HG02870 (cell line): Measurements from ENCODE around the gene LCLAT1.
"Not testable (repeated sequence)": the region's sequence is repeated elsewhere in the genome, so short reads cannot be mapped to it uniquely, and the experiment has no call there.

Experiments used
- ATAC-seq: cut with Tn5 transposase; IDR thresholded peaks from one replicate; pipeline ENCODE4 v1.9.1; 2021; ENCODE audit warnings: mild to moderate bottlenecking, moderate library complexity; ENCODE audit not compliant: unreplicated experiment

Gene LCLAT1

DNA sequence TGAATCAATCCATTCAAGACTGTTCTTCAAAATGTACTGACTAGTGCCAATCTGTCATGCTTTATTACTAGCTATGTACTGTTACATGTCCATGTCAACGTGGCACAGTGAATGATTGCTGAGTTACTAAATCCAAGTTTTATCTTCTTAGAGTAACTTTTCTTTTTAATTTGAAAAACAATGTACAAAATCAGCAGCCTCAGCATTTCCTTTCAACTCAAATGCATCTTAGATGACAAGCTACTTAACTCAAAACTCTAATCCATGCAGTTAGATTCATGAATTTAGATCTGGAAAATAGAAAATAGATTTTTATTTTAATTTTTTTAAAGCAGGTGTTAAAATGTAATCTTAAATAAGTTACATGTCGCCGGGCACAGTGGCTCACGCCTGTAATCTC lies 186.0 kb downstream of the LCLAT1 start:
- ATAC-seq = no peak

GRCh38 chr2:30636311-30636710 lies 189.3 kb downstream of the LCLAT1 start:
- ATAC-seq = no peak

DNA sequence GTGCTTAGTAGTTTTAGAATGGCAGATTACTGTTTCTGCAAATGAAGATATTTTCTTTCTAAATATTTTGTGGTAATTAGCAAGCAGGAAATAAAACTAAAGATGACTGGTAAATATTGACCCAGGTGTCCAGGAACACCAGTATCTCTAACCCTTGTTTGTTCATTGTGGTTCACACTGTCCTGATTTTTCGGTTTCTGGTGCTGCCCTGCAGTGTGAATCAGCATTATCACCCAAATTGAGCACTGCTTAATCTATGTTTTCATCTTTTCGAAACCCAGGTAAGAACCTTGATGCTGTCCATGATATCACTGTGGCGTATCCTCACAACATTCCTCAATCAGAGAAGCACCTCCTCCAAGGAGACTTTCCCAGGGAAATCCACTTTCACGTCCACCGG lies 192.8 kb downstream of the LCLAT1 start:
- ATAC-seq = no peak

DNA sequence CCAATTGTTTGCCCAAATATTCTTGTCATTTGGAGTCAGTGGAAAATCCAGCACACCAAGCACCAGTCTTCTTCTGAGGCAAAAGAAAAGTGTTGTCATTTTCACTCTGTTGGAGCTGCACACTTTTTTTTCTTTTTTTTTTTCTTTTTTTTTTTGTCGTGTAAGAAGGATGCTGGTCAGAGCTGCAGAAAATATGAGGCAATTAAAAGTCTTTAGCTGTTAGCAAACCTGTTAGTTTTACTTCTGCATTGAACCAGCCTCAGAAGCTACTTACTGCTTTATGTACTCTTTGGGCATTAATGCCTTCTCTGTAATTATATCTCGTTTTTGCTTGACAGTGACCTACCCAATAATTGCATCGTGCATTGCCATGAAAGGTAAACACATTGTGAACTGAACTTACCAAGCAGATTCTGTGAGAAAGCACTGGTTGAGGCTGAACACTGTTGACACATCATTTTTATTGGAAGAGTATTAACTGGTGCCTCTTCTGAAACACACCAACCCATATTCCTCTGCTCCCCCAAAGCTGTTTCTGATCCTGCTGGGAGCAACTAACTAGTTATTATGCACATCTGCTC lies 194.8 kb downstream of the LCLAT1 start:
- ATAC-seq = no peak

DNA sequence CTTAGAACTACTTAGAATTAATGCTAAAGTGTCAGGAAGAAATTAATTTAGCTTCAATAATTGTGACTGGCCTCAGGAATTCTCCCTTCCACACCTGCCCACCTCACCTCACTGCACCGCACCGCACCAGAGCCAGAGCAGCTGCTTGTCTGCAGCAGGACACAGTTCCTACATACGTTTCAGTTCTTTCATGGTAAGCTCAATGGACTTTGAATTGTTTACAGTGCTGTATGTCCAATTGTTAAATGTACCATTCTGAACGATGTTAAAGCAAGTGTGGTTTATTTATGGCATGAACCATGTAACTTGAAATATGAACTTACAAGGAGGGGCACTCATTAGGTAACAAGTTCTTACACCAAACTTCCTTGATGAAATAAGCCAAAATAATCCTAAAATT lies 196.0 kb downstream of the LCLAT1 start:
- ATAC-seq = not testable (repeated sequence)

GRCh38 chr2:30643674-30644073 lies 196.6 kb downstream of the LCLAT1 start:
- ATAC-seq = no peak

GRCh38 chr2:30645081-30645744 lies 198.2 kb downstream of the LCLAT1 start:
- no peak for ATAC-seq

- no peak for ATAC-seq
These were observed 198.7 kb downstream of the LCLAT1 start for GRCh38 chr2:30645745-30646119.

GRCh38 chr2:30647752-30648457 lies 200.9 kb downstream of the LCLAT1 start:
- no peak for ATAC-seq

DNA sequence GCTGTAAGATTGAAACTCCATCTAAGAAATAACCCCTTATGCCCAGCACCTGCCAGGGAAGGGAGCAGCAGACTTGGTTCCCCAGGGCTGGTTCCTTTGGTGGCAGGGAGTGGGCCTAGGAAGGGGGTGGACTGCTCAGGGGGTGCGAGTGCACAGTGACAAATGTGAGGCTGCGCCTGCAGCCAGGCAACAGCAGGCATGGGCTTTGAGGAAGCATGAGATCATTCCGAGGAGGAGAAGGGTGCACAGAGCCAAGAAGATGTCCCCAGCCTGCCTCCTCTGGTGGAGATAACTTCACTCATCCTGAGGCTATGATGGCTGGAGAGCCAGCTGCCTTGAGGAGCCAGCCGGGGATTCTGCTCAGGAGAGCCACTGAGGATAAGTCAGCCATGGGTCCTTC lies 202.2 kb downstream of the LCLAT1 start:
- no peak for ATAC-seq

- no peak for ATAC-seq
These were observed 202.8 kb downstream of the LCLAT1 start for GRCh38 chr2:30649828-30650227.

- no peak for ATAC-seq
These were observed 205.3 kb downstream of the LCLAT1 start for GRCh38 chr2:30652271-30652915.

GRCh38 chr2:30653847-30654246 lies 206.8 kb downstream of the LCLAT1 start:
- no peak for ATAC-seq

DNA sequence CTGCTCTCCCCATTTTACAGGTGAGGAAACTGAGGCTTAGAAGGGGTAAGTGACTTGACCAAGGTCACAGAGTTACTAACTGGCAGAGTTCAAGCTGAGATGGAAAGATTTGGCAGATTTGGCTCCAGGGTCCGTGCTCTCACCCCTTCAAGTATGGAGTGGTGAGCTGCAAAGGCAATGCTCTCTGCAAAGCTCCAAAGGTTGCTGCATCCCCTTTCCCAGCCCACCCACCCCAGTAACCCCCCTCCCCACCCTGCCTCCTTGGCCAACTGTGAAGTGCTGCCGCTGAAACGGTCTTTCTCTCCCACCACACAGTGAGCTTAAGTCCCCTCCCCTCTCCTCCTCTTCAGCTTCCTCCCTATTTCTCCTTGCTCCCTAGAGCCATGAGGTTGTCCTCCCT lies 207.4 kb downstream of the LCLAT1 start:
- no peak for ATAC-seq

- ATAC-seq = no peak
These were observed 208.2 kb downstream of the LCLAT1 start for GRCh38 chr2:30655211-30655610.

DNA sequence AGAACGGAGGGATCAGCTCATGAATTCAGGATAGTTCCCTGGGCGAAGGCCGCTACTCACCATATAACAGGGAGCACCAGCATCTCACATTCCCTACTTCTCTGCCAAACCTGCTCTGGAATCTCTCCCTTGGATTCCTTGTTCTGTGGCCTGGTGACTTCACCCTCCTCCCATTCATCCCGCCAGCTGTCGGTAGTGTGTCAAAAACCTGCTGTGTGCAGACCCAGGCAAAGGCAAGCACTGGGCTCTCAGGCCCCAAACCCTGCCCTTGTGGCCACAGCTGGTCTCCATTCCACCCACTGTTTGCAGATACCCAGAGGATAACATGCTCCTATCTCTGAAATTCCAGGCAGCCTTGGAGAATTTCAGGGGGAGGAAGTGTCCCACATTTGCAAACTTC lies 208.6 kb downstream of the LCLAT1 start:
- no peak for ATAC-seq

DNA sequence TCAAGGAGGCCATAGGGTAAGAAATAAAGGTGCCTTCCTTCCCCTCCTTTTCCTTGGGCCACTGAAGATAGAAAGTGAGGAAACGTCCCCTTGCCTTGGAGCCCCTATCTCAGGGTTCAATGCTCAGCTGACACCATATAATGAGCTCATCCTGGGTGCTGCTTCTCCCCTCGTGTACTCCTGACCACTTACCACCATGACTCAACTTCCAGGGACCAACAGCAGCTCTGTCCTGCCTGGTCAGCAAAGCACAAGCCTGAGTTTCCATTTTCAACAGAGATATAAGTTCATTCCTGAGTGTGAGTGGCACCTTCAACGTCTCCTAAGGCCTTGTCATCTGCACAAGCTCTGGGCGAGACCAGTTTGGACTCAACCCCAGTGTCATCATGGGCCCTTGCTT lies 209.0 kb downstream of the LCLAT1 start:
- no peak for ATAC-seq

GRCh38 chr2:30661173-30662107 lies 214.4 kb downstream of the LCLAT1 start:
- no peak for ATAC-seq

GRCh38 chr2:30662268-30663131 lies 215.5 kb downstream of the LCLAT1 start:
- no peak for ATAC-seq

DNA sequence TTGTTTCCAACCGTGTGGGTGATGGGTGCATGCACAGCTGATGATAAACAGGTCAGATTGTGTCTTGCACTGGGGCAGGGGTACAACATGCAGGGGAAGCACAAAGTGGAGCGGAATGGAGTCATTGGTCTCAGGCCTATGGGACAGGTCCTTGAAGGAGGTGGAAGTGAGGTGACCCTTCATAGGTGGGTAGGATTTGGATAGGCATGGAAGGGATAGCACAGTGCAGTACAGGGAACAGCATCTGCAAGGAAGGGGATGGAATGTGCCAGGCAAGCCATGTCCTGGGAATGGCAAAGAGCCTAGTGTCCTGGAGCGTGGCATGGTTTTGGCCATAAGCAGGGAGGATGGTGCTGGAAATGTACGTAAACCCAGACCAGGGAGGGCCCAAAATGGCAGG lies 216.3 kb downstream of the LCLAT1 start:
- no peak for ATAC-seq
